Measurements from ENCODE around the gene WDR83.

GRCh38 chr19:12641456-12641855 lies 25.2 kb upstream of the WDR83 start:
- TF ChIP-seq POLR2A (IDR thresholded peaks at IDR 0.05) = no peak
- no peak for TF ChIP-seq CTCF (IDR thresholded peaks at IDR 0.05)

Measured in esophagus squamous epithelium (tissue), 4 donors.